NK-92 (cell line): Measurements from ENCODE around the gene OR11A1.

Experiments used
- DNase-seq: peaks from one replicate; lab custom pipeline; 2025; ENCODE audit not compliant: unreplicated experiment; lab: John Stamatoyannopoulos, UW

The OR11A1 gene

DNA sequence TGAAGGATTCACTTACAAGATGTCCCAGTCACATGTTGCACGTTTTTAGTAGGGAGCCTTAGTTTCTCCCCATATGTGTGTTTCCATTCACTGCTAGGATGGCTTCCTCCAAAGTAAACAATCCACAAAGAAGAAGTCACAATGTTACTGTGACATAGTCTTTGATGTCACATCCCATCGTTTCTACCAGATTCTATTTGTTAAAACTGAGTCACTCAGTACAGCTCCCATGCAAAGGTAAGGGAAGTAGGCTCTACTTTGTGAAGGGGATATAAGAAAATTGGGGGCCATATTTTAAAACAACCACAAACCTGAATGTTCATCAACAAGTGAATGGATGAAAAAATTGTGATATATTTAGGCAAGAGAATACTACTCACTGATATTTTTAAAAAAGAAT is at the start of gene OR11A1, which contains the start of gene OR2H1:
TSS of gene OR11A1 (minus strand) at position 101 of the 400 bp plus-strand sequence. CDS start 29,430 bp downstream, outside the sequence.
TSS of gene OR2H1 (plus strand) at position 185 of the 400 bp plus-strand sequence. CDS start 4,615 bp downstream, outside the sequence.
- DNase-seq = no peak

DNA sequence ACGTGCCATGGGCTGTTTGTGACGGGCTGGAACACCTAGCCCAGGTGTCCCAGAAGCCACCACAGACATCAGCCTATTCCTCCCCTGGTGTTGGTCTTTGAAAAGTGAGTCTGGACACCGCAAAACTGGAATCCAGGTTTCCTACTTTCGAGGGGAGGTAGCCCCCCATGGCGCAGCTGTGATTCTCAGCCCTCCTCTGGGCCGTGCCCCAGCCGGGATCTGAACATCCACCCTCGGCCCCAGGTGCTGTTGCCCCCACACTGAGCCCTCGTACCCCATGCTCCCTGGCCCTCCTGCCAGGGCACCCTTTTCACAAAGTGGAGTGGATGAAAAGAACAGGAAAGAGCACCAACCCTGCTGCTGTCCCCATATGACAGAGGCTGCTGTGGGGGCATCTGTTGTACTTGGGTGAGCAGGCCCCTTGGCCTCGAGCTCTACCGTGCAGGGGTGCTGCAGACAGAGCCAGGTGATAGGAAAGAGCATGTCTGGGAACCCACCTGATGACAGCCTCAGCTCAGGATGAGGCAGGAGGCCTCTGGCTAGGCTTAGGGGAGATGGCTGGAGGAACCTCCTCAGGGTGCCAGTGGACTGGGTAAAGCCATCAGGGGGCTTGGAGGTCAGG is 49.7 kb upstream of the OR11A1 start:
- DNase-seq = no peak

- no peak for DNase-seq
These were observed 48.9 kb upstream of the OR11A1 start for GRCh38 chr6:29505808-29506207.

- no peak for DNase-seq
These were observed 48.1 kb upstream of the OR11A1 start for GRCh38 chr6:29504961-29505360.

DNA sequence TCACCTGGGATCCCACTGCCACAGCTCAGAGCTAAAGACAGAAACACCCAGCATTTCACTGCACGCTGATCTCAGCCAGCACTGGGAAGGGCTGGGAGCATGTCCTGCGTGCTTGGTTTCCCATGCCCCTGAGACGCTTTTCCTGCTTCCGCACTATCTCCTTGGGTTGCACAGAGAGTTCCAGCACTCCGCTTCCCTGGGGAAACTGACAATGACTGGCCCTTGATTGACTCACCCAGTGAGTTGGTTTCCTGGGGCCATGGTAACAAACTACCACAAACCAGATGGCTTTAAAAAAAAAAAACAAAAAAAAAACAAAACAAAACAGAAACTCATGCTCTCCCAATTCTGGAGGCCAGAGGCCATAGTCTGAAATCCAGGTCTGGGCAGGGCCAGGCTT is 45.7 kb upstream of the OR11A1 start:
- no peak for DNase-seq

DNA sequence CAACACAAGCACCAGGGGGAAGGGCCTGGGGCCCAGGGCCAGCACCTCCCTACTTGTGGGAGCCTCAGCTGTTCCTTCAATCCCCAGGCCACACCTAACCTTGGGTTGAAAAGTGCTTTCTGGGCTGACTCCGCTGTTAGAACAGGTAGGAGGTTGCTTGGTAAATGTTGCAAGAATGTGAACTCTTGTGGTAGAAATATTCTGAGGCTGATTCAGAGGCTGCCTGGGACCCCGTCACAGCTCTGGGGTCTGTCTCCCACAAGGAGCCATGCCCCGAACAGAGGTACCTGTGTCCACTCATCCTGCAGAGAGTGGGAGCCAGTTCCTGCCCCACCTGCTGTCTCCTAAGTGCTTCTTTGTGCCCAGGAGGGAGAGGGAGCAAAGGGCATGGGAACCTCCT is 45.3 kb upstream of the OR11A1 start:
- DNase-seq = no peak

DNA sequence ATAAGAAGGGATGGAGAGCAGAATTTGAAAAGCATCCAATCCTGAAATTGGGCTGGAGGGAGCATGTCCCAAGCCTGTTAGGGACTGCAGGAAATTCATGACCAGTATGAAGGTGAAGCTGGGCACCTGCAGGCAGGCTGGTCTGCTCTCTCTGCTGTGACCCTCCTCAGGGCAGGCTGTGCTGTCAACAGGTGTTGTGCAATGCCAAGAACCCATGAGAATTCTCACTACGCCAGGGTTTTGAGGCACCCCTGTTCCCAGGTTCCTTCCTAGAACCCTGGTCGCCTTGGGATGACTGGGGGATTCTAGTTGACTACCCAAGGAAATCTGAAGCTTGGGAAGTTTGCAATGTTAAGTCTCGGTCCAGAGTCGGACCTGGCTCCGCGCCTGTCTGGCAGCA is 44.2 kb upstream of the OR11A1 start:
- no peak for DNase-seq

DNA sequence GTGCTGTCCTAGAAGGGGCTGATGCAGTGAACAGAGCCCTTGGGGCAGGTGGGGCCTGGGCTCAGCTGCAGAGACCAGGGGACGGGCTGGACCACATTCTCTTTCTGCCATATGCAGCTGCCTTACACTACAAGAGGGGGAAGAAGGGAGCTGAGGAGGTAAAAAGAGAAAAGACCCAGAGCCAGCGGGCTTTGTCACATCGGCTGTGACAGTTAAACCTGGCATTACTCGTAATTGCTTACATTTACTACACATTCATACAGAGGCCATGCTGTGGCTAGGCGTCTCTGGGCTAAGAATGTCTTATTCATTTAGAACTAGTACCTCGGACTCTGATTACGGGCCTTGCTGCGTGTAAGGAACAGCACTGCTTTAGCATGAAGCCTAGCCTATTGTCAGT is 43.7 kb upstream of the OR11A1 start:
- no peak for DNase-seq

GRCh38 chr6:29499704-29500103 is 42.8 kb upstream of the OR11A1 start:
- DNase-seq = no peak

DNA sequence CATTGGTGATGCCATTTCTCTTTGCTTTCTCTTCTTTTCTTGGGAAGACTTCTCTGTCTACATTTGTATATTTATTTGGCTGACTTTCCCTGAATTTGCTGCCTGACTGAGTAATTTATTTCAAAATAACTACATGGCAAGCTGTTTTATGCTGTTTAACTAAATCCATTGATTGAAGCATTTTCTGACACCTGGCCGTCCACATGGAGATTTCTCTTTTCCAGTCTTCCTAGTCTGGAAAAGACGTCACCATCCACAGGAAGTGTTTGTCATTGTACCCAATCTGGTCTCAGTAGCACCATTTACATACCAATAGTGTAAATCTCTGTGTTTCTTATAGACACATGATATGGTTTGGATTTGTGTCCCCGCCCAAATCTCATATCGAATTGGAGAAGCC is 40.1 kb upstream of the OR11A1 start:
- DNase-seq = no peak

DNA sequence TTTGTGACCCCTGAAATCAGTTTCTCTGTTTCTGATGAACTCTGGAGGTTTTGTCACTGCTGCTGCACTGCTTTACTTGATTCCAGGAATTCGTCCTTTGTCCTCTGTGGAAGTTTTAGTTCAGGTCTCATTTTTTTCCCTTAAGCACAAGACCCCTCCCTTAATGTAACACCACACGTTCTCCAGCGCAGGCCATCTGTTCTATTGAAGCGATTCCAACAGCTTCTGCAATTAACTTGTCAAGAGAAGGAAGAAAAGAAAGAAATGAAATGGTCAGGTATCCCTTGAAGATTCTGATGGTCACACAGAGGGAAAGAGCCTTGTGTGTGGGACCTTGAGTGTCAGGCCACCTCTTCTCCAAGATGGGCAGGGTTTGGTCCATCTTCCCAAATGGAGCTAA is 38.7 kb upstream of the OR11A1 start:
- DNase-seq = no peak

DNA sequence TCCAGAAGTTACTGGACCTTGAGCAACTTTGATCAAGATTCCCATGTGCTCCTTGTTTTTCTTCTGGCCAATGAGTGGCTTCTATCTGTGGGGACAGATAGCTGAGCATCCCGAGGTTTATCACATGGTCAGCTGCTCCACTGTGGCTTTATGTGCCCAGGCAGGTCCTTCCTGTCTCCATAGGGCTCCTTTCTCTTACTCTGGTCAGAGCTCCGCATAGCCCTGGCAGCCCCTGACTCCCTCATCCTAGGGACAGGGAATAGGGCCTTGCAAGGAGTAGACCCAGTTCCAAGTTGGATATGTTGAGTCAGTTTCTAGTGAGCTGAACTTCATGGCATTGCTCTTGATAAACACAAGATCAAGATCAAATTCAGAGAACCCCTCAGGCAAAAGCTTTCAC is 37.3 kb upstream of the OR11A1 start:
- no peak for DNase-seq

DNA sequence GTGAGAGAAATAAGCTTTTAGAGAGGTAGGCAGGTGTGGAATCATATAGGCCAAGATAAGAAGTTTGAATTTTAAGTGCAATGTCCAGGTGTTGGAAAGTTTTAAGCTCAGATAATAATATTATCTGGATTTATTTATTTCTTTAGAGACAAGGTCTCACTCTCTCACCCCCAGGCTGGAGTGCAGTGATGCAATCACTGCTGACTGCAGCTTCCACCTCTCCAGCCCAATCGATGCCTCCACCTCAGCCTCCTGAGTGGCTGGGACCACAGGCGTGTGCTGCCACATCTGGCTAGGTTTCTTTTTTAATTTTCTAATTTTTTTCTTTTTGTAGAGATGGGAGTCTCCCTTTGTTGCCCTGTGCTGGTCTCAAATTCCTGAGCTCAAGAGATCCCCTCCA is 36.4 kb upstream of the OR11A1 start:
- no peak for DNase-seq

- DNase-seq = no peak
These were observed 34.7 kb upstream of the OR11A1 start for GRCh38 chr6:29491574-29491973.

DNA sequence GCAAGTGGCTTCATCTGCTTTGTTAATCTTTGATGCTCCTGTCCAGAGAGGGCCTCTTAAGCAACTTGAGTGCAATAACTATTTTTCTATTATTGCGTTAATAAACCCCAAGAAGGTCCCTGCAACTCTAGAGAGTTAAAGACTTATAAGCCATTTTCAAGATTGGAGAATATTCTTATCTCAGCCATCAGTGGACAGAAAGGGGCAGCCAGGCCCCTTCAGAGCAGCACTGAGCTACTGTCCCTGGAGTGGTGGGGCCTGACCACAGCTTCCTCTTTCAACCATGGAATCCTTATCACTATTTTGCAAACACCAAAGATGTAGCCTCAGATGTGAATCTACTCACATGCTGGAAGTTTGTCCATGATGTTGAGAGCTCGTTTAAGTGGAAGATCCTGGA is 33.7 kb upstream of the OR11A1 start:
- DNase-seq = no peak

DNA sequence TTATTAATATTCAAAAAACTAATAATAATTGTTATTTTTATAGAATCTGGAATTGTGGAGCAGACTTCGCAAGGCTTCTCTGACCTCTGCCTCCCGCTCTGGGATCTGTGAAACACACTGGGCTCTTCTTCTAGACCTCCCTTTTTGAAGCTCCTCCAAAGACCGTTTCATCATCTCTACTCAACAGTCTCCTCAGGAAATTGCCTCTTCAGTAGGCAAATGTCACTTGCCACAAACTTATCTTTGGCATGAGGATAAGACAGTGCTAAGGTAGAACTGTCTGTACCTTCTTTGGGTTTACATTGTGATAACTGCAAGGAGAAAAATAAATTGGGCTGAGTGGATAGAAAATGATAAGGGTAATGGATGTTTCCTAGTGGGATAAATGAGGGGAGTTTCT is 33.2 kb upstream of the OR11A1 start:
- DNase-seq = no peak

- no peak for DNase-seq
These were observed 32.4 kb upstream of the OR11A1 start for GRCh38 chr6:29489286-29489685.

DNA sequence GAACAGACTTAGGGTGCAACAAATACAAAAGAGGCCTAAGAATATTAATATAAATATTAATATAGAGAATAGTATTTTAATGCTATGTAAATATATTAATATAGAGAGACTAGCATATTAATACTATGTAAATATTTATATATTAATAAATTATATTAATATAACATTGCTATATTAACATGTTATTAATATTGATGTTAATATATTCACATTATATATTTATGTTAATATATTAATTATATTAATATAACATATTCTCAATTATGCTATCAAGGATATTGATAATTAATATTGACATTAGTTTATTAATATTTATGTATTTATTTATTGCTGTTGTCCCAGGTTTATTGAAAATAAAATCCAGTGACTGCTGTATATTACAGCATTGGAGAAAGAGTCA is 32.0 kb upstream of the OR11A1 start:
- no peak for DNase-seq

- DNase-seq = no peak
These were observed 30.8 kb upstream of the OR11A1 start, which contains the start of gene MAS1L for GRCh38 chr6:29487660-29488059. MAS1L (minus strand) TSS chr6:29487956; CDS start chr6:29487902, 54 bp downstream.

DNA sequence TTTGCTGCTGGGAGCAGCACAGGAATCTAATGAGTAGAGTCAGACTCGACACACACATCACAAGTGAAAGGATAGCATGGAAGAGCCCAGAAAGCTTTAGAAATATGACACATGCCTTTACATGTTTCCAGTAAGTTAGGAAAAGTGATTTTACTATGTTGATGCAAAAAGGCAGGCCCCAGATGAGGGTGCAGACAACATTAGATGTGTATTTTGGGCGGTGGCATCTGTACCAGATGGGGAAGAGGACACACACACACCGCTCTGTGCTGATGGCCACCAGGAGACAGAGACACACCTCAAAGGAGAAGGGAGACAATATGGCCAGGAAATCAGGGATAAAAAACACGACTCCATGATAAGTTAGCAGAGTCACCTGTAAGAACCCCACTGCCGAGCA is 30.3 kb upstream of the OR11A1 start:
- DNase-seq = no peak

GRCh38 chr6:29486577-29486976 is 29.7 kb upstream of the OR11A1 start:
- no peak for DNase-seq

DNA sequence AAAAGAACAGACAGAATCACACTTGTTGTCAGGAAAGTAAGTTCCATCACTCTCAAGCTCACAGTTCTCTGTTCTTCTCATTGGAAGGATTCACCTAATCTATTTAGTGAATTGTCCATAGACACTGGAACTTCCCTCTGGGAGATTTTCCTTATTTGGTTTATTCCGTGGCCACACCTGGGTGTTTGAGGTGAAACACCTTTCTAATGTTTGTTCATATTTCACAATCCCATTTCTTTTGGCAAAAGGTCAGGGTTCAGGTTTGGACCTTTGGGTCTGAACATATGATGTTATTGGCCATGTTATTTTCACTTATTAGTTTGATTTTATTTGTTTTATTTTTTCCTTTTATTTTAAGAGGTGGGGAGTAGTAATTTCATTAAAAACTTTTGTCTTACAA is 26.9 kb upstream of the OR11A1 start:
- DNase-seq = no peak

DNA sequence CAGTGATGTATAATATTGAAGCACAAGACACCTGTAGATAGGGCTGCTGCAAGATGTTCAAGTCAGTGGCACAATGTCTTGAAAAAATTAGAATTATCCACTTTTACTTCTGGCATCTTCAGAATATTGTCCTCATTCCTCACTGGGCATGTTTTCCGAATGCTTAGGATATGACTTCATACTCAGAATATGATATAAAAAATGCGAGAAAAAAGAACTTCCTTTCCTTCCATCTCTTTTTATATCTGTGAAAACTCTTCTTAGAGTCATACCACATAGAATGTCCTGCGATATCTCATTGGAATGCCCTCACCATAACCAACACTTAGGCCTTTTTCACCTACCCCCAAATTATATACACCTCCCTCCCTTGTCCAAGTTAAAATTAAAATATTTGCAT is 26.3 kb upstream of the OR11A1 start:
- DNase-seq = no peak
